Measurements from ENCODE around the gene SMARCC1.

GRCh38 chr3:47711596-47711995, 70.1 kb downstream of the SMARCC1 start:
- TF ChIP-seq ZNF658 (tag by site-specific recombination; IDR thresholded peaks at IDR 0.05), result no peak
- TF ChIP-seq SALL2 (tag by site-specific recombination; IDR thresholded peaks at IDR 0.05; ENCODE audit: borderline replicate concordance), result no peak
- no peak for TF ChIP-seq TCF7L2 (IDR thresholded peaks at IDR 0.05; ENCODE audit: borderline replicate concordance, low read depth, low read length)
- no peak for TF ChIP-seq EGR2 (tag by site-specific recombination; IDR thresholded peaks at IDR 0.05; ENCODE audit: low read depth)
- TF ChIP-seq REST (tag by site-specific recombination; IDR thresholded peaks at IDR 0.05), result no peak
- no peak for TF ChIP-seq ZNF311 (tag by site-specific recombination; IDR thresholded peaks at IDR 0.05; ENCODE audit: borderline replicate concordance)
- no peak for TF ChIP-seq CTCF (tag by site-specific recombination; IDR thresholded peaks at IDR 0.05)
- no peak for TF ChIP-seq RBAK (tag by site-specific recombination; IDR thresholded peaks at IDR 0.05)
- TF ChIP-seq ZNF169 (tag by site-specific recombination; IDR thresholded peaks at IDR 0.05), result no peak
- TF ChIP-seq GLIS1 (tag by site-specific recombination; IDR thresholded peaks at IDR 0.05), result no peak
- TF ChIP-seq ZNF423 (tag by site-specific recombination; IDR thresholded peaks at IDR 0.05), result no peak
- no peak for TF ChIP-seq ZNF600 (tag by site-specific recombination; IDR thresholded peaks at IDR 0.05)
- TF ChIP-seq ZBTB7A (tag by site-specific recombination; IDR thresholded peaks at IDR 0.05; ENCODE audit: low read depth), result no peak
